ENCODE data around the gene RNF41. TPM values are rescaled to one million over a fixed set of nuclear protein-coding genes. Genes with fewer than 3 reads are reported as not detected.
A peak's percentile ranks its signal among the peaks of the same experiment; 100 is the strongest.

The RNF41 gene
- total RNA-seq, 2 donors from 2014 or later = 66.6 to 76.5 TPM

DNA sequence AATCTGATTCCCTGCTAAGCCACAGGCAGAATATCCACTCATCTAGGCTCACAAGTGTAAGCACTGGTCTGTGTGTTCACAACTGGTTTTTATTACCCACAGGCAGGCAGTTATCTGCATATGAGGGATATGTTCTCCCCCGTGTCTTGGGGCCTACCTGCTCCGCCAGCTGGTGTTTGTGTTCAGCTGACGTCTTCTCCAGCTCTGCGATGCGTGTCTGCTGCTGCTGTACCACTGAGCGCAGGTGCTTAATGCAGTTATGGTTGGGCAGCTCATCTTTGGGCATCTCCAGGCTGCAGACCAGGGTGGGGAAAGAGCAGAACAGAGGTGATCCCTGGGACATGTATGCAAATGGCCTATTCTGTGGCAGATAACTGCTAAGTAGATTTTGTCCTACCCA lies 13.7 kb downstream of the RNF41 start:
- no peaks in the 10 kb centered on the region for H3K9me3 ChIP-seq
- TF ChIP-seq, protein P1, sequence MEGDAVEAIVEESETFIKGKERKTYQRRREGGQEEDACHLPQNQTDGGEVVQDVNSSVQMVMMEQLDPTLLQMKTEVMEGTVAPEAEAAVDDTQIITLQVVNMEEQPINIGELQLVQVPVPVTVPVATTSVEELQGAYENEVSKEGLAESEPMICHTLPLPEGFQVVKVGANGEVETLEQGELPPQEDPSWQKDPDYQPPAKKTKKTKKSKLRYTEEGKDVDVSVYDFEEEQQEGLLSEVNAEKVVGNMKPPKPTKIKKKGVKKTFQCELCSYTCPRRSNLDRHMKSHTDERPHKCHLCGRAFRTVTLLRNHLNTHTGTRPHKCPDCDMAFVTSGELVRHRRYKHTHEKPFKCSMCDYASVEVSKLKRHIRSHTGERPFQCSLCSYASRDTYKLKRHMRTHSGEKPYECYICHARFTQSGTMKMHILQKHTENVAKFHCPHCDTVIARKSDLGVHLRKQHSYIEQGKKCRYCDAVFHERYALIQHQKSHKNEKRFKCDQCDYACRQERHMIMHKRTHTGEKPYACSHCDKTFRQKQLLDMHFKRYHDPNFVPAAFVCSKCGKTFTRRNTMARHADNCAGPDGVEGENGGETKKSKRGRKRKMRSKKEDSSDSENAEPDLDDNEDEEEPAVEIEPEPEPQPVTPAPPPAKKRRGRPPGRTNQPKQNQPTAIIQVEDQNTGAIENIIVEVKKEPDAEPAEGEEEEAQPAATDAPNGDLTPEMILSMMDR (IDR thresholded peaks at IDR 0.05) = no peak
- H3K27ac ChIP-seq = no peak overlapping the region
- peaks cover 78% of the 10 kb centered on the region for H3K36me3 ChIP-seq
- H3K4me3 ChIP-seq = no peak overlapping the region
- no peak for ATAC-seq (ENCODE audit: insufficient number of reproducible peaks, low FRiP score, low read depth)
- DNase-seq (ENCODE audit: low spot score) = no peak
- no peaks in the 10 kb centered on the region for H3K4me1 ChIP-seq (ENCODE audit: control insufficient read depth in 1 of 2, low read depth in 2 of 2)
- H3K27me3 ChIP-seq (replicated peaks; ENCODE audit: insufficient read depth) = no peaks in the 10 kb centered on the region

- Histone ChIP-seq H3K27me3 (replicated peaks; ENCODE audit: insufficient read depth) (no peaks in the 10 kb centered on the region), H3K4me3 (no peak overlapping the region), H3K4me1 (ENCODE audit: control insufficient read depth in 1 of 2, low read depth in 2 of 2) (no peaks in the 10 kb centered on the region), H3K27ac (no peak overlapping the region), H3K36me3 (peaks cover 64% of the 10 kb centered on the region), H3K9me3 (no peaks in the 10 kb centered on the region)
- no peak for DNase-seq (ENCODE audit: low spot score)
- TF ChIP-seq, protein P1 (IDR thresholded peaks at IDR 0.05) = peak; percentile 58
- ATAC-seq (ENCODE audit: insufficient number of reproducible peaks, low FRiP score, low read depth) = no peak
Measured at GRCh38 chr12:56206452-56207166, 15.1 kb downstream of the RNF41 start.

- no peaks in the 10 kb centered on the region for H3K9me3 ChIP-seq
- peaks cover 55% of the 10 kb centered on the region for H3K36me3 ChIP-seq
- H3K27ac ChIP-seq = peak overlapping the region in 1 of 2 donors; percentile 12
- H3K4me3 ChIP-seq = no peak overlapping the region
- no peak for DNase-seq (ENCODE audit: low spot score)
- TF ChIP-seq, protein P1 (IDR thresholded peaks at IDR 0.05) = no peak
- no peaks in the 10 kb centered on the region for H3K4me1 ChIP-seq (ENCODE audit: control insufficient read depth in 1 of 2, low read depth in 2 of 2)
- ATAC-seq (ENCODE audit: insufficient number of reproducible peaks, low FRiP score, low read depth) = no peak
- no peaks in the 10 kb centered on the region for H3K27me3 ChIP-seq (replicated peaks; ENCODE audit: insufficient read depth)
Measured at GRCh38 chr12:56205445-56205844, 16.3 kb downstream of the RNF41 start.

GRCh38 chr12:56204275-56204674 lies 17.4 kb downstream of the RNF41 start:
- DNase-seq (ENCODE audit: low spot score) (no peak), ATAC-seq (ENCODE audit: insufficient number of reproducible peaks, low FRiP score, low read depth) (no peak)
- H3K36me3 ChIP-seq = peaks cover 43% of the 10 kb centered on the region
- no peaks in the 10 kb centered on the region for H3K27me3 ChIP-seq (replicated peaks; ENCODE audit: insufficient read depth)
- H3K27ac ChIP-seq = no peak overlapping the region
- no peaks in the 10 kb centered on the region for H3K9me3 ChIP-seq
- no peak overlapping the region for H3K4me3 ChIP-seq
- TF ChIP-seq, protein P1 (IDR thresholded peaks at IDR 0.05) = no peak
- H3K4me1 ChIP-seq (ENCODE audit: control insufficient read depth in 1 of 2, low read depth in 2 of 2) = no peaks in the 10 kb centered on the region

DNA sequence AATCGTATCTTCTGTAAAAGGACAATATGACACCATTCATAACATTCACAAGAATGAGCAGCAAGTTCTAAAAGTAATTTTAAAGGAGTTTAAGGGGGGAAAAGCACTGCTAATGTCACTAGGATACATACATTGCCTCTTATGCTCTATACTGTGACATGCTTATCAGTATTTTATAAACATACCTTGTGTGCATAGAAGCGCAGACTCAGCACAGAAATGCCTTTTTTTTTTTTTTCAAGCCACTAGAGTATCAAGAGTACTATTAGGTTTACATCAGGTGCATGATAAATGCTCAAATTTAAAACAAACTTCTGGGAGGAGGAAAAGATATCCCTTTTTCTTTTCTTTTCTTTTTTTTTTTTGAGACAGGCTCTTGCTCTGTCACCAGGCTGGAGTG lies 18.9 kb downstream of the RNF41 start:
- H3K4me1 ChIP-seq (ENCODE audit: control insufficient read depth in 1 of 2, low read depth in 2 of 2) = peaks cover 0 to 5% of the 10 kb centered on the region in 2 donors
- no peak for ATAC-seq (ENCODE audit: insufficient number of reproducible peaks, low FRiP score, low read depth)
- peaks cover 31% of the 10 kb centered on the region for H3K36me3 ChIP-seq
- TF ChIP-seq, protein P1 (IDR thresholded peaks at IDR 0.05) = no peak
- H3K4me3 ChIP-seq = no peak overlapping the region
- no peak overlapping the region for H3K27ac ChIP-seq
- H3K9me3 ChIP-seq = no peaks in the 10 kb centered on the region
- DNase-seq (ENCODE audit: low spot score) = no peak
- H3K27me3 ChIP-seq (replicated peaks; ENCODE audit: insufficient read depth) = no peaks in the 10 kb centered on the region
